ENCODE results near the gene TMPRSS6. TPM values are rescaled to one million over a fixed set of nuclear protein-coding genes. Genes with fewer than 3 reads are reported as not detected.
A peak's percentile ranks its signal among the peaks of the same experiment; 100 is the strongest.

Gene TMPRSS6
- total RNA-seq, 1 donor from 2014 or later, result 2.1 TPM

GRCh38 chr22:37043828-37044538 is 65.5 kb downstream of the TMPRSS6 start:
- no peaks in the 10 kb centered on the region for H3K4me1 ChIP-seq
- peak; percentile 76 for TF ChIP-seq CTCF (IDR thresholded peaks at IDR 0.05)
- no peak overlapping the region for H3K4me3 ChIP-seq
- peak; percentile 90 for DNase-seq
- H3K9me3 ChIP-seq, result no peaks in the 10 kb centered on the region
- ATAC-seq, result peak; percentile 97
- no peaks in the 10 kb centered on the region for H3K36me3 ChIP-seq
- intact Hi-C loops (cut with DNase I), result no loop called here
- H3K27me3 ChIP-seq, result no peaks in the 10 kb centered on the region
- H3K27ac ChIP-seq, result no peak overlapping the region

GRCh38 chr22:37043209-37043827 is 66.2 kb downstream of the TMPRSS6 start:
- no peak for TF ChIP-seq CTCF (IDR thresholded peaks at IDR 0.05)
- Histone ChIP-seq H3K36me3 (no peaks in the 10 kb centered on the region), H3K27ac (no peak overlapping the region), H3K9me3 (no peaks in the 10 kb centered on the region), H3K27me3 (no peaks in the 10 kb centered on the region), H3K4me1 (no peaks in the 10 kb centered on the region), H3K4me3 (no peak overlapping the region)
- DNase-seq, result no peak
- intact Hi-C loops (cut with DNase I), result no loop called here
- ATAC-seq, result no peak

GRCh38 chr22:37039466-37039865 is 70.0 kb downstream of the TMPRSS6 start:
- TF ChIP-seq CTCF (IDR thresholded peaks at IDR 0.05), result no peak
- ATAC-seq, result no peak
- intact Hi-C loops (cut with DNase I), result no loop called here

DNA sequence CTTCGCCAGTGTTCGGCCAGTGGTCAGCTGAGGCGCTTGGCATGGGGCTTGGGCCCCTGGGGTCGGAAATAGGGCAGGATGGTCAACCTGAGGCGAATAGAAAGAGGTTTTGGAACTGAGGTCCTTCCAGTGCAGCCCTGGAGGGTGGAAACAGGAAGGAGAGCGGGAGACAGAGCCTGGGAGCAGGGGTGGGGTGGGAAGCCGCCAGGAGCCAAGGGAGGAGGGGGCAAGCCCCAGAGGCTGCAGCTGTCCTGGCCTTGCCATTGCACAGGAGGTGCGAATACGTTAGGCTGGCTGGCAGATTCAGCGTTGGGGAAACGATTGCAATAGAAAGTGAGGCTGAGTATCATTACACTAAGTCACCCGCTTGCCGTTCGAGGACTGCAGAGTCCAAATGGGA is 71.8 kb downstream of the TMPRSS6 start:
- no peaks in the 10 kb centered on the region for H3K27me3 ChIP-seq
- ATAC-seq, result no peak
- no peak for DNase-seq
- peaks cover 6% of the 10 kb centered on the region for H3K4me1 ChIP-seq
- no peak for TF ChIP-seq CTCF (IDR thresholded peaks at IDR 0.05)
- intact Hi-C loops (cut with DNase I), result no loop called here
- no peak overlapping the region for H3K27ac ChIP-seq
- H3K4me3 ChIP-seq, result no peak overlapping the region
- no peaks in the 10 kb centered on the region for H3K36me3 ChIP-seq
- H3K9me3 ChIP-seq, result no peaks in the 10 kb centered on the region

More at GRCh38 chr22:37039466-37039865, 70.0 kb downstream of the TMPRSS6 start:
- Histone ChIP-seq H3K4me3 (no peak overlapping the region), H3K4me1 (no peaks in the 10 kb centered on the region), H3K27me3 (no peaks in the 10 kb centered on the region), H3K27ac (no peak overlapping the region), H3K9me3 (no peaks in the 10 kb centered on the region), H3K36me3 (no peaks in the 10 kb centered on the region)
- no peak for DNase-seq

GRCh38 chr22:37036655-37037377 is 72.7 kb downstream of the TMPRSS6 start:
- Histone ChIP-seq H3K9me3 (no peaks in the 10 kb centered on the region), H3K36me3 (no peaks in the 10 kb centered on the region), H3K4me3 (no peak overlapping the region), H3K4me1 (peaks cover 12% of the 10 kb centered on the region), H3K27ac (no peak overlapping the region), H3K27me3 (no peaks in the 10 kb centered on the region)
- intact Hi-C loops (cut with DNase I), result no loop called here
- ATAC-seq, result no peak
- no peak for TF ChIP-seq CTCF (IDR thresholded peaks at IDR 0.05)
- no peak for DNase-seq

All from upper lobe of right lung (tissue), 1 donor.